ENCODE results near the gene ABHD16A.

ABHD16A gene

DNA sequence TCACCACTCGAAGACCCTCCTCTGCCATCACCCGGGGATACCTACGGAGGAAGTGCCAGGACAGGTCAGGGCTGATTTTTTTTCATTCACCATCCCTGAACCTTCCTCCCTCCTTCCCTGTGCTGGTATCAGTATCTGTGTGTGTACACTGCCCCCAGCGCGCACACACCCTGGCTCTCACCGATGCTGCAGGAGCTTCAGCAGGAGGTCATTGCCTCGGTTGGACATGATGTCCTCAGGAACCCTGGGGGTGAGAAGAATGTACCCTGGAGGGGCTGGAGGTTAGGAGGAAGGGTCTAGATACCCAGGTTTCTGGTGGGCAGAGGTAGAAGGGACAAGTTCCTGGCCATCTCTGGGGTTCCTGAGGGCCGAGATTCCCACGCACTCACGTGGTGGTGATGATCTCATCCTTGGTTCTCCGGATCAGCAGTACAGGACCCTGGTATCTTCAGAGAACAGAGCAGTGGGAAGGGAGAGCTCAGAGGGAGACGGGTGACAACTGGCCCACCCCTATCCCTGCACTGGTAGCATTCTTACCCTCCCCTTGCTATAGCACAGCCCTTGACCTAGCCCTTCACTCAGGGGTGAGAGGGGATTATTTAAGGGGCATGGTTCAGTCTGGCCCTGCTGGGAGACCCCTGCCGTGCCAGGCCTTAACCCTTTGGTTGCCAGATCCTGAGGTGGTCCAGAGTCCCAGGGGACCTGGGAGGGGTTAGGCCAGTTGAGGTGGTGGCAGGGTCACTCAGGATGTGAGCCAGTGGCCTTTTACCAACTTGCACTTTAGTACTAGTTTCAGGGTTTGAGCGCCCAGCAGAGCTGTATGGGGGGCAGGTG, 15.0 kb downstream of the ABHD16A start:
- no peak for DNase-seq

DNA sequence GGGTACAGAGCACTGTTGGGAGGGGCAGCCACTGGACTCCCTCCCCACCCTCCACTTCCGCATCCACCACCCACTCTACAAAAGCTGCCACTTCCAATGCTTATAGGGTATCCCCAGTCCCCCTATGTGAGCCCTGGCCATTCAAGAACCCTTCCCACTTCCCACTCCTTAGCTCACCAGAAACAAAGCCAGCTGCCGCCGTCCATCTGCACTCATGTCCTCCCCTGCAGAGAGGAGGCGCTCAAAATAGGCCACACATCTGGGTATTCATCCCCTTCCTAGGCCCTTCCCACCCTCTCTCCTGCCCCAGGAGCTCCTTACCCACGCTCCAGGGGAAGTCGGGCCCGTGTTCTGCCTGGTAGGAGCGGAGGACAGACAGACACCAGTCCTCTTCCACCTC, 15.8 kb downstream of the ABHD16A start:
- no peak for DNase-seq

DNA sequence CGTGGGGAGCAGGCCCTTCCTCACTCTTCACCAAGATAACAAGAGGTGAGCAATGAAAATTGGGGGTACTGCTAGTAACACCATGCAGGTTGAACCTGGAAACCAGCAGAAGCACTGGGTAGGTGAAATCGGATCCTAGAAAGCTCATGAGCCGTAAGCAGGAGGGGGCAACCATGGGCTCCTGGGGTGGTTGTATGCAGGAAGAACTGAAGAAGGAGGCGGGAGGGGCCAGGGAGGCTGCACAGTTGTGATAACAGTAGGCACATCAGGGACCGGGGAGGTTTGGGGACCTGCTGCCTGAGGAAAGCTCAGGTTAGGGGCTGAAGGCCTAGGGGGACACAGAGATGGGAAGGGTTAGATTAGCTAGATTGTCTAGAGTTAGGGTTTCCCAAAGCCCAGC, 16.6 kb downstream of the ABHD16A start:
- DNase-seq = no peak

DNA sequence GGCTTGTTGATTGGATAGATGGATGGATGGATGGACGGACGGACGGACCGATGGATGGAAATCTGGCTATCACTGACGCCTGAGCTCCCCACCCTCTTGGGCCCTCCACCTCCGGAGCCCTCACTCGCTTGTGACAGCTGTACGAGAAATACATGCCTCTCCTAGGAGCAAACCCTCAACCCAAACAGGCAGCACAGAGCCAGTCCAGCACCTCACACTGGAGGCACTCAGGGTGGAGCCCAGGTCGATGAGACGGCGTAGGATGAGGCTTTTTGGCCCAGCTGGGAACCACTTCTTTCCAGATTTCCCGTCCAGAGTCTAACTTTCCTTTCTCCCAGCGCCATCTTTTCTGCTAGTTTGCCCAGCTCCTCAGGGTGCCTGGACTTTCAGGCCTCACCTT, 19.5 kb downstream of the ABHD16A start:
- DNase-seq = no peak

DNA sequence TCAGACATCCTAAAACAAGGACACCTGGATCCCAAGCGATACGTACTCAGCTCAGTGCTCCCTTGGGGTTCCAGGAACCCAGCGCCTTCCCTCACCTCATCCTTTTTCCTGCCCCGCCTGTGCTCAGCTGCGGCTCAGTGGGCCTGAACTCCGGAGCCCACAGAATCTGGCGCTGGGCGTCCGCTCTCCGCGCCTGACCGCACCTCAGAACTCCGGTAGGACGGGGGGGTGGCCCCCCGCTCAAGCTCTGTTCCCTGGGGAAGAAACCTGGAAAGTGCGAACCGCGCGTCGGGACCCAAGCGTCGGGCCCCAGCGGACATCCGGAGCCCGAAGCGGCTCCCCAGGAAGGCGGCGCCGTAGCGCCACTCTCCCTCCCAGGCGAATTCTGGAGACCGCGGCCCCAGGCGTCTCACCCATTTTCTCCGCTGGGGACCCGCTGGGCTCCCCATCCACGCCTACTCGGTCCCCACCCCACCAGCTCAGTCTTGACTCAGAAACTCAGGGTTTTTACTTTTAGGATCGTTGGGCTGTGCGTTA, 21.9 kb downstream of the ABHD16A start:
- peak; percentile 30 to 41 for DNase-seq

DNA sequence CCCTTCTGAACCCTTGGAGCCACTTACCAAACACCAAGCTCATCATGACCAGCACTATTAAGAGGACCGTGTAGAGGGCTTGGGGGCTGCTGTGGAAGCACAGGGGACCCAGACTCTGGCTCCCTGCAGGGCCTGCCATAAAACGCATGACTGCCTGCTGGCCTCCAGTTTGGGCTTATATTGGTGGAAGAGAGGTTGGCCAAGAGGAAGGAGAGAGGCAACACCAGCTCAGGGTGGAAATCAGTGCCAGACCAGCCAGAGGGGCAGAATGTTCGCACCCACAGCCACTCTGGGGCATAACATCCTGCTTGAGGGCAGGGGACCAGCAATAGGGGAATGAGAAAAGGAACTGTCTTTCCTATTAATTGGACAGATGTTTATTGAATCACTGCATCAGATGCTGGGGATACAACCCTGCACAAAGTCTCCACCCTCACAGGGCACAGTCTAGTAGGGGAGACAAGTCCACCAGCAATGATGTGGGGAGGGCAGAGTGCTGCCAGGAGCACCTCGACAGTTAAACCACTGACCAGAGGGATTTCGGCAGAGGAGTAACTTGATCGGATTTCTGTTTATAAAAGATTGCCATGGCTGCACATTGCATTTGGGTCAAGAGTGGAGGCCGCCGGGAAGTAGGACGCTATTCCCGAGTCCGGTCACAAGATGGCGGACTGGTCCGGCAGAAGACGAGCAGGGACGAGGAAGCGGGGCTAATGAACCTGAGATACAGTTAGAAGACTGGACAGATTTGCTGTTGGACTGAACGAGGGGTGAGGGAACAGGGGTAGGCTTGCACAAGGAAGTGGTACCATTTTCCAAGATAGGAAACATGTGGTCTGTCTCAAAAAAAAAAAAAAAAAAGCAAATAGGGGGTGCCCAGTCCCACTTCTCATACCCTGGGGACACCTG, 22.6 kb downstream of the ABHD16A start, which contains the start of gene LY6G5C:
Gene LY6G5C (minus strand): TSS at position 842 of the 909 bp plus-strand sequence. CDS start 694 bp downstream, at position 148.
- peak; percentile 57 to 64 for DNase-seq

DNA sequence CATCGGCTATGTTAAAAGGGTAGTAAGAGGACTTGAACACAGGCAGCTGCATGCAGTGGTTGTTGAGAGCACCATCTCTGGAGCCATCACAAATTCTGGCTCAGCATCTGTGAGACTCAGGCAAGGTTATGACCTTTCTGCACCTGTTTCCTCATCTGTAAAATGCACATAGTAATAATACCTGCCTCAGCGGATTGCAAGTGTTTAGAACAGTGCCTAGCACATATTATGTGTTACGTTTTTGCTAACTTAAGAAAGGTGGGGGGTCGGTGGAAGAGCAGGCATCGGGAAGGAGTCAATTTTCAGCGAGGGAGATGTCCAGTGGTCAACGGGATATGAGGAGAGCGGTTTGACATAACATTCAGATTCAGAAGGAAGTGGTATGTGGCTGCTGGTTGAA, 25.2 kb downstream of the ABHD16A start:
- no peak for DNase-seq

DNA sequence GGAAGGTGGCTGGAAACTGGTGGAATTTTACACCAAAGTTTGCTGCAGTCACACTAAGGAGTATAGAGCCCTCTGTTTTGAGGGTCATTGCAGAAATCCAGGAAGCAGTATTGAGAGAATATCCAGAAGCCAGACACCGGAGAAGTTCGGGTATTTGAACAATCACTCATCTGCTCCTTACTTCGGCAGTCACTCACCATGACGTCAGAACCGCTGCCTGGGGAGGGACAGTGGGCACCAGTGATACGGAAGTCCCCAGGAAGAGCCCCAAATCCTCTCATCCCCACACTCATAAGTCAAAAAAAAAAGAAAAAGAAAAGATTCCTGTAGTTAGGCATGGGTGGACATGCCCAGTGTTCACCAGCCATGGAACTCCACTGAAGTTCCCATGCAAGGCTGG, 26.2 kb downstream of the ABHD16A start:
- DNase-seq = no peak

DNA sequence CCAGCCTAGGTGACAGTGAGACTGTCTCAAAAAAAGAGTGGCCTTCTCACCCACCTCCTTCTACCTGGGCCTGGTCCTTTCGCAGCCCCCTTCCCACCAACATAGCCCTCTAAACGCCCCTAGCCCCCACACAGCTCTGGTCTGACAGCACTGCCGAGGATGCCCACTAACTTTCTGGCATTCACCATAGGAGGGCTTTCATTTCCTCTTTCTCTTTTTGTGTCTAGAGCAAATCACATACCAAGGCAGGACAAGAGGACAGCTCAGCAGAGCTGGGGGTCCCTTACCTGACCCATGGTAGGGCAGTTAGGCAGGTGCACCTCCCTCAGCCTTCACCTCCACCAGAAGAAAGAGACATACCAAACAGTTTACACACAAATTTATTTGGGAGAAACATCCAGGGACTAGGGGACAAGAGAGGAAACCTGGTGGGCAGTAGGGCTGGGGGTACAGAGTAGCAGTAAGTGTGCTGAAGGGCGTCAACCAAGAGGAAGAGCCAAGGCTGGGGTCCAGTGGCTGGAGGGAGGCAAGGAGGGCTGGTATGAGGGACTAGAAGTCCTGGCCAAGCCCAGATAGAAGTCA, 26.7 kb downstream of the ABHD16A start:
- DNase-seq = no peak

DNA sequence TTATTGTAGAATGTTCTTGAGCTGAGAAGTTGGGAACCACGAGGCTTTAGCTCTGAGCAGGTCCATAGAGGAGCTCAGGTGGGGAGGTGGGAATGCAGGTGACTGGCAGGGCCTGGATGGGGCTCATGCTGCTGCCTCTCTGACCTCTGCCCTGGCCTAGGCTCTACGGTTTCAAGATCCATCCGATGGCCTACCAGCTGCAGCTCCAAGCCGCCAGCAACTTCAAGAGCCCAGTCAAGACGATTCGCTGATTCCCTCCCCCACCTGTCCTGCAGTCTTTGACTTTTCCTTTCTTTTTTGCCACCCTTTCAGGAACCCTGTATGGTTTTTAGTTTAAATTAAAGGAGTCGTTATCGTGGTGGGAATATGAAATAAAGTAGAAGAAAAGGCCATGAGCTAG, 33.4 kb downstream of the ABHD16A start, which contains the start of gene LY6G5B:
Gene LY6G5B (plus strand): TSS at position 301 of the 400 bp plus-strand sequence. CDS start 975 bp downstream, outside the sequence.
- DNase-seq = no peak

DNA sequence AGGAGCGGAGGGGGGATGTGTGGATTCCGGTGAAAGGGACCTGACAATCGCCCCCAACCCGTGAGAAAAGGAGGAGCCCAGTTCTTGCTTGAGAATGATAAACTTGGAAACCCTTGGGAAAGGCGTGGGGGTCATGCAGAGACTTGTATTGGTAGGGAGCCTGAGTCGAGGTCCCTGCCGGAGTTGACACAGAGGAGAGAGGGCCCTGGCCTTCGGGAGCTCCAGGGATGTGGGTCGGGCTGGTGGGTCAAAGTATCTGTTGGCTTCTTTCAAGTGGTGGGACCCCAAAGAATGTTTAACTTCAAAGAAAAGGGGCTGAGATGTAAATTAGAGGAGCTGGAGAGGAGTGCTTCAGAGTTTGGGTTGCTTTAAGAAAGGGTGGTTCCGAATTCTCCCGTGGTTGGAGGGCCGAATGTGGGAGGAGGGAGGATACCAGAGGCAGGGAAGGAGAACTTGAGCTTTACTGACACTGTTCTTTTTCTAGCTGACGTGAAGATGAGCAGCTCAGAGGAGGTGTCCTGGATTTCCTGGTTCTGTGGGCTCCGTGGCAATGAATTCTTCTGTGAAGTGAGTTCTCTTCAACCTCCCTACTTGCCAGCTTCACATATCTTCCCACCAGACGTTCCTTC, 36.7 kb downstream of the ABHD16A start:
- DNase-seq = no peak

DNA sequence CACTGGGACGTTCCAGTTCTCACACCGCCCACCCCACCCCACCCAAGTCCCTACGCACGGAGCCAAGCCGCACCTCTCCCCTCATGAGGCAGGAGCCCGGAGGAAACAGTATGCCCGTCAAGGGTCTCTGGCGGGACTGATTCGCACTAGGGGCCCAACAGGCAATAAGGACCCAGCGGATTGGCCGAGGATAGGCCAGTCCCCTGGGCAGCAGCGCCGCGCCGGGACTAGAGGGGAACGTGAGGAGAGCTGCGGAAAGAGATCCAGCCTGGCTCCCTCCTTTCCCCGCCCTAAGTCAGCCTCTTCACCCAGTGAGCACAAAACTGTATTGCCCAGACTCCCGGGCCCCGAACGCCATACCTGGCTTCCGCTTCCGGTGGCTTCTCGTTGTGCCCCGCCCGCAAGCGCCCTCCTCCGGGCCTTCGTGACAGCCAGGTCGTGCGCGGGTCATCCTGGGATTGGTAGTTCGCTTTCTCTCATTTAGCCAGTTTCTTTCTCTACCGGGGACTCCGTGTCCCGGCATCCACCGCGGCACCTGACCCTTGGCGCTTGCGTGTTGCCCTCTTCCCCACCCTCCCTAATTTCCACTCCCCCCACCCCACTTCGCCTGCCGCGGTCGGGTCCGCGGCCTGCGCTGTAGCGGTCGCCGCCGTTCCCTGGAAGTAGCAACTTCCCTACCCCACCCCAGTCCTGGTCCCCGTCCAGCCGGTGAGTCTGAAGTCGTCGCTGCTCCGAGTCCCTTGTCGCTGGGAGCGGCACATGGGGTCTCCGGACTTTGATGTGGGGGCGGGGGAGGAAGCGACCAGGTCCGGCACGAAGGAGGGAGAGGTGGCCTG, 37.4 kb downstream of the ABHD16A start, which contains the start of gene CSNK2B:
Gene CSNK2B (plus strand): TSS at position 580 of the 836 bp plus-strand sequence. CDS start 752 bp downstream, outside the sequence.
- DNase-seq = peak; percentile 94 to 96

DNA sequence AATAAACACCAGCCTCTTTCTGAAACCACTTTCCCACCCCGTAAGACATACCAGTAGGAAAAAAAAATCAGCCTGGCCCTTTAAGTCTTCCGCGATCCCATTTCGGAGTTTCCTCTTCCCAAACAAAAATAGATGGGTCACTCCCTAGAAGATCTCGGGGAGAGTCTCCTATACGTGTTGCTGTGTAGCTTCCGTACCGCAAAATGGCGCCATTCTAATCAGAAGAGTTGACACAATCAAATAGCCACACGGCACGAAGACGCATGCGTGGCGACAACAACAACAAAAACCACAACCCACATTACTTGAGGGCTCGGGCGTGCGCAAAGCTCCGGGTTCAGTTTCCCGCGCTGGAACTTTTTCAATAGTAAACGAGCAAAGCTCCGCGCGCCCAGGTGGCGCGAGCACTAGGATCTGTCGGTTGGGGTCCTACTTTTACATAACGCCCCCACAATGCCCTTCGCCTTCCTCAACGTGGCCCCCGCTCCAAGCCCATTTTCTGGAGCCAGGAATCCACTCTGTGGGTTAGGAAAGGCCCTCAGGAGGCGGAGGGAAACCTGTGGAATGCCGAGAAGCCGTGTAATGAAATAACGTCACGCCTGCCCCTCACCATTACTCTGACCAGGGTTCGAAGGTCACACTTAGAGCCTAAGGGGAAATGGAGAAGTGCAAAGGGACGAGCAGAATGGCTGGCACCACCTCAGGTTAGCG, 38.2 kb downstream of the ABHD16A start, which contains the start of gene GPANK1:
Gene GPANK1 (minus strand): TSS at position 208 of the 711 bp plus-strand sequence. CDS start 519 bp downstream, outside the sequence.
- DNase-seq = peak; percentile 81 to 82

DNA sequence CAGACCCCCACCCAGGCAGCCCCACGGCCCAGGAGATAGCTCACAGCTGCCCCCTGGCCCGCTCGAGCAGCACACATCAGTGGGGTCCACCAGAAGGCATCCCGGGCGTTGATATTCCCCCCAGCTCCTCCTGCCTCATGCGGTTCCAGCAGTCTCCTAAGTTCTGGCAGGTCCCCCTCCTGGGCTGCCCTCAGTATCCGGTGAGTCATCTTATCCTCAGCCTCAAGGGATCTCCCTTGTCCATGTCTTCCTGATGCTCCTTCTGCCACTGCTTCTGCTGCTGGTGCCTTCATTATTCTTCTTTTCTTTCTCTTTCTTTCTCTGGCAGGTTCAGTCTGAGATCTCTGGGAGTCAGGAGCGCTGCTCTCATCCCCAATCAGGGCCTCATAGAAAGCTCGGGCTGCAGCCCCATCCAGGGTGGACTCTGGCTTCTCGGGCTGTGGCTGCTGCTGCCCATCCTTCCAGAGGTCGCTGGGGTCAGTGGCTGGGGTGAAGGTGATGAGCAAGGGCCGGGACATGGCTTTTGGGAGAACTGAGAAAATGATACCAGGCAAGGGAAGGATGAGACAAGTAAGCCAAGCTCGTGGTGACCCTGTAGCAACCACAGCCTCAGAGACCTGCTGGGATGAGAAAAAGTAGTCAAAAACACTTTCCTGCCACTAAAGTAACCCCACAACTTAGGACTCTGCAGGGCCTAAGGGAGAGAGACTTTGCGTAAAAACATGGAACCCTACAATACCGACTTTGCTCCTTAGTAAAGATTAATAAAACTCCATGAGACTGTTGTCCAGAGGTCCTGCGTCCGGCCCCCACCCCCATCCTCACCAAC, 38.9 kb downstream of the ABHD16A start:
- no peak for DNase-seq

DNA sequence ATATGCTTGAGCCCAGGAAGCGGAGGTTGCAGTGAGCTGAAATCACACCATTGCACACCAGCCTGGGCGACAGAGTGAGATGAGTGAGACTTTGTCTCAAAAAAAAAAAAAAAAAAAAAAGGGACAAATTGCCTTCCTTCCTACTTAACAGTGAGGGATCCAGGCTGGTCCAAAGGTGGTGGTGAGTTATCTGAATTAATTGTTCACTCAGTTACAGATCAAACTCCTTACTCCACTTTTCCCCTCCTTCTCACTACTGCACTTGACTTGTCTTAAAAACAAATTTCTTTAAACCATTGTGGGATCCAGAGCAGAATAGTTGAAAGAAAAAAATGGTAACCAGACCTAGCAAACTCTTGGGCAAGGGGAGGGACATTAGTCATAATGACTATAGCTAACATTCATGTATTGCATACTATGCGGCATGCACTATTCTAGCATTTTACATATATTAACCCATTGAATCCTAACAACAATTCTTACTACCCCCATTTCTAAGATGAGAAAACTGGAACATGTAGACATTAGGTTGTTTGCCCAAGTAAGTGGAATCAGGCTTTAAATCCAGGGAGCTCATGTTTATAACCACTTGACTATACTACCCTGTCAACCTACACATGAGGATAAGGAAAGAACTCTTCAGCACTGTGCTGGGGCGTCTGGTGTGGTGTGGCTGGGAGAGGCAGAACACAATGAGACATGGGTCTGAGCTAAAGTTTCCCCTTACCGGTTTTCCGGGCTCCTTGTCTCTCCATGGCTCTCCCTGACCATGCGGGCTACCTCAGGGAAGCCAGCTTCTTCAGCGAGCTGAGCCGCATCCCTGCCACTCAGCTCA, 39.8 kb downstream of the ABHD16A start:
- no peak for DNase-seq

DNA sequence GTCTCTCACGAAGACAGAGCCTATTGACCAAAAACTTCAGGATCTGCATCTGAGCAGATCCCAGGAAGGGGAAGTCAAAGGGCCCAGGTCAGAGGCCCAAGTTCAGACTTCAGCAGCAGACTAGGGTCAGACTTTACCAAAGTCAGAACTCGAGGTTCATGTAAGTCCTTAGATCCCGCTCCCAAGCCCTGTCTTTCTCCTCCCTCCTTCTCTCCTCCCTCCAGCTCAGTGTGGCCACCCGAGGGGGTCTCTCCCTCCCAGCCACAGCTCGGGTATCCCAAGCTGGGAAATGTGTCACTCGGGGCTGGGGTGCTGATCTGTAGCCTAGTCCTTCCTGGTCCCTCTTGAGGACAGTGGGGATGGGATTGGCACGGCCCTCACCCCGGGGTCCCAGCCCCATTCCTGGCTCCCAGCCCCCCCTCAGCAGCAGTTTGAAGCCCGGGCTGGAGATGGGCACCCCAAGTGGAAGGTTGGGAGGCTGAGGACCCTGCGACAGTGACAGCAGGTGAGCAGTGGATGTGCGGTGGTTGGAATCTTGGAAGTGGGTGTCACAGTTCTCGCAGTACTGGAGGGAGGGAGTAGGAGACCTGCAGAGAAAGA, 40.9 kb downstream of the ABHD16A start:
- no peak for DNase-seq

DNA sequence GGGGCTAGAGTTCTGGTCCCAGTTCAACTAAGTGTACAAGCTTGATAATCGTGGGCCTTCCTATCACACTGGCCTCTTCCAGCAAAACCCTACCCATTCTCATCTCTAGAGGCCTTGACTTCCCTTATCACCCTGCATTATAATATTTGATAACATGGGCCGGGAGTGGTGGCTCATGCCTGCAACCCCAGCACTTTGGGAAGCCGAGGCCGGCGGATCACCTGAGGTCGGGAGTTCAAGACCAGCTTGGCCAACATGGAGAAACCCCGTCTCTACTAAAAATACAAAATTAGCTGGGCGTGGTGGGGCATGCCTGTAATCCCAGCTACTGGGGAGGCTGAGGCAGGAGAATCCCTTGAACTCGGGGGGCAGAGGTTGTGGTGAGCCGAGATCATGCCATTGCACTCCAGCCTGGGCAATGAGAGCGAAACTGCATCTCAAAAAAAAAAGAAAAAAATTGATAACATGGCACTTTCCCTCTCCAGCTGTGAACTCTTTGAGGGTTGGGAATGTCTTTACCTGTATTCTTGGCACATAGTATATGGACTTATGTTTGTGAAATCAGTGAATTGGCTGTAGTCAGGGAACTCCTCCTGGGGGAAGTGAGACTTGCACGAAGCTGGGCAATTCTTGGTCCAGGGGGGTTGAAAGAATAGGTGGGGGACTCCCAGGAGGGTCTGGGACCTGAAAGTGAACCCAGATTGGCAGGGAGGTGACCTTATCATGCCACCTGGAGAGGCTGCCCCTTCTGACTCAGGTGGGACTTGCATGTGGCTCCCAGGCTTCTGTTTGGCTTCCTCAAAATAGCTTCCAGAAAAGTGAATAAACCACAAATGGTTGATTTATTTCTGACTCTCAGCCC, 41.6 kb downstream of the ABHD16A start:
- DNase-seq = no peak

Measured in stimulated activated CD4-positive, alpha-beta T cell treated with anti-CD3 and anti-CD28 coated beads, Interleukin-2, amount 100 ng/mL, for 48 hours (primary cell).